Lower leg skin (tissue), 3 donors: Measurements from ENCODE around the gene CD300LG.

Experiments used
- POLR2A ChIP-seq, 2 donors: fragments of 450-650 bp; IDR thresholded peaks; one replicate each; pipeline ENCODE4 v1.6.1; 2016 to 2017; ENCODE audit warnings: antibody characterized with exemption in 2 of 2, mild to moderate bottlenecking in 1 of 2, moderate library complexity in 1 of 2
- TF ChIP-seq, protein P1 (sequence below), 3 donors: fragments of 450-650 bp; IDR thresholded peaks; one replicate each; pipeline ENCODE4 v1.5.1; 2016; ENCODE audit warnings: antibody characterized with exemption in 3 of 3, mild to moderate bottlenecking in 3 of 3, moderate library complexity in 2 of 3

GRCh38 chr17:43857141-43857540, 10.2 kb downstream of the CD300LG start:
- TF ChIP-seq, protein P1, sequence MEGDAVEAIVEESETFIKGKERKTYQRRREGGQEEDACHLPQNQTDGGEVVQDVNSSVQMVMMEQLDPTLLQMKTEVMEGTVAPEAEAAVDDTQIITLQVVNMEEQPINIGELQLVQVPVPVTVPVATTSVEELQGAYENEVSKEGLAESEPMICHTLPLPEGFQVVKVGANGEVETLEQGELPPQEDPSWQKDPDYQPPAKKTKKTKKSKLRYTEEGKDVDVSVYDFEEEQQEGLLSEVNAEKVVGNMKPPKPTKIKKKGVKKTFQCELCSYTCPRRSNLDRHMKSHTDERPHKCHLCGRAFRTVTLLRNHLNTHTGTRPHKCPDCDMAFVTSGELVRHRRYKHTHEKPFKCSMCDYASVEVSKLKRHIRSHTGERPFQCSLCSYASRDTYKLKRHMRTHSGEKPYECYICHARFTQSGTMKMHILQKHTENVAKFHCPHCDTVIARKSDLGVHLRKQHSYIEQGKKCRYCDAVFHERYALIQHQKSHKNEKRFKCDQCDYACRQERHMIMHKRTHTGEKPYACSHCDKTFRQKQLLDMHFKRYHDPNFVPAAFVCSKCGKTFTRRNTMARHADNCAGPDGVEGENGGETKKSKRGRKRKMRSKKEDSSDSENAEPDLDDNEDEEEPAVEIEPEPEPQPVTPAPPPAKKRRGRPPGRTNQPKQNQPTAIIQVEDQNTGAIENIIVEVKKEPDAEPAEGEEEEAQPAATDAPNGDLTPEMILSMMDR (IDR thresholded peaks at IDR 0.05), result no peak
- no peak for TF ChIP-seq POLR2A (IDR thresholded peaks at IDR 0.05)
